GM23248 (cell line): Measurements from ENCODE around the gene HIPK2. TPM values are rescaled to one million over a fixed set of nuclear protein-coding genes. Genes with fewer than 3 reads are reported as not detected.

Source experiments
- DNase-seq: peaks from one replicate; pipeline ENCODE4 v3.0.0-alpha.2; 2015
- H2AFZ ChIP-seq: fragments of 200-600 bp; sonication (generic); 2 replicates; pipeline ENCODE4 v1.6.1; 2016; ENCODE audit warnings: antibody characterized with exemption
- H3F3A ChIP-seq: fragments of 200-600 bp; sonication (generic); 2 replicates; pipeline ENCODE4 v1.6.1; 2016; ENCODE audit warnings: mild to moderate bottlenecking, antibody characterized with exemption, mixed run types; ENCODE audit not compliant: insufficient read depth
- H3K27ac ChIP-seq: fragments of 200-600 bp; sonication (generic); 2 replicates; pipeline ENCODE4 v1.5.1; 2016; ENCODE audit warnings: mild to moderate bottlenecking
- H3K27me3 ChIP-seq: fragments of 200-600 bp; sonication (generic); replicated peaks from 2 replicates; pipeline ENCODE4 v1.6.1; 2016; ENCODE audit warnings: mild to moderate bottlenecking; ENCODE audit not compliant: insufficient read depth
- H3K36me3 ChIP-seq: fragments of 200-600 bp; sonication (generic); 2 replicates; pipeline ENCODE4 v1.6.1; 2016; ENCODE audit warnings: low read depth, mild to moderate bottlenecking
- H3K4me1 ChIP-seq: fragments of 200-600 bp; sonication (generic); 2 replicates; pipeline ENCODE4 v1.6.1; 2016; ENCODE audit warnings: mild to moderate bottlenecking; ENCODE audit not compliant: insufficient read depth
- H3K4me2 ChIP-seq: fragments of 200-600 bp; sonication (generic); one replicate; pipeline ENCODE4 v1.6.1; 2016; ENCODE audit warnings: mild to moderate bottlenecking; ENCODE audit not compliant: unreplicated experiment
- H3K4me3 ChIP-seq: fragments of 200-600 bp; sonication (generic); 2 replicates; pipeline ENCODE4 v1.5.1; 2016; ENCODE audit warnings: mild to moderate bottlenecking
- H3K79me2 ChIP-seq: fragments of 200-600 bp; sonication (generic); 2 replicates; pipeline ENCODE4 v1.6.1; 2016; ENCODE audit warnings: mild to moderate bottlenecking; ENCODE audit not compliant: insufficient read depth
- H3K9ac ChIP-seq: fragments of 200-600 bp; sonication (generic); 2 replicates; pipeline ENCODE4 v1.6.1; 2016; ENCODE audit warnings: mild to moderate bottlenecking
- H3K9me2 ChIP-seq: fragments of 200-600 bp; sonication (generic); 2 replicates; pipeline ENCODE4 v1.6.1; 2016; ENCODE audit warnings: mixed run types, mild to moderate bottlenecking, moderate library complexity; ENCODE audit not compliant: insufficient read depth
- H3K9me3 ChIP-seq: fragments of 200-600 bp; sonication (generic); one replicate; pipeline ENCODE4 v1.6.1; 2017; ENCODE audit warnings: low read depth
- H4K20me1 ChIP-seq: fragments of 200-600 bp; sonication (generic); 2 replicates; pipeline ENCODE4 v1.6.0; 2016; ENCODE audit not compliant: insufficient read depth
- EZH2 ChIP-seq: fragments of 200-600 bp; sonication (generic); IDR thresholded peaks from 2 replicates; pipeline ENCODE4 v1.6.1; 2018; ENCODE audit warnings: antibody characterized with exemption, mild to moderate bottlenecking; ENCODE audit not compliant: insufficient read depth, poor library complexity, severe bottlenecking
- EZH2phosphoT487 ChIP-seq: fragments of 200-600 bp; sonication (generic); IDR thresholded peaks from 2 replicates; pipeline ENCODE4 v1.6.1; 2018; ENCODE audit warnings: antibody characterized with exemption, moderate library complexity, mild to moderate bottlenecking, low read depth; ENCODE audit not compliant: insufficient read depth
- WGBS, 2 experiments: methylation state at CpG; one replicate each; pipeline ENCODE4 v1.1.6; 2015 to 2017; ENCODE audit warnings: low lambda C conversion rate in 2 of 2, low coverage in 1 of 2; ENCODE audit errors: missing lambda C conversion rate in 2 of 2; 5-methylcytosine and 5-hydroxymethylcytosine counted together
- in situ Hi-C: fragments of 300-500 bp; cut with MboI; formaldehyde crosslinking; loops from 2 replicates; pipeline ENCODE4 v1.15.0; 2020
- polyA plus RNA-seq: library from polyadenylated mRNA; unstranded; fragments of >200 nt; fragmentation: Nextera tagmentation; extraction: Ambion mirVana; gene quantifications from 2 replicates; pipeline ENCODE4 v1.2.1, GENCODE V29; 2016
- total RNA-seq: library from RNA; depleted of rRNA; stranded (reverse); fragments of >200 nt; shearing (Covaris generic); gene quantifications from 2 replicates; pipeline ENCODE4 v1.2.3, GENCODE V29; 2014

HIPK2 gene
- total and polyA plus RNA-seq, 2 experiments from 2014 or later: 4.7 to 7.9 TPM

GRCh38 chr7:139658908-139659675 lies 118.7 kb downstream of the HIPK2 start:
- Histone ChIP-seq H3K79me2 (peaks cover 91% of the 10 kb centered on the region), H3K4me1 (no peaks in the 10 kb centered on the region), H3K9ac (no peak overlapping the region), H3K4me2 (no peak overlapping the region), H3K9me3 (no peaks in the 10 kb centered on the region), H3K27me3 (no peaks in the 10 kb centered on the region), H3F3A (no peaks in the 10 kb centered on the region), H2AFZ (no peak overlapping the region), H3K36me3 (no peaks in the 10 kb centered on the region), H3K9me2 (no peaks in the 10 kb centered on the region), H3K4me3 (no peak overlapping the region), H4K20me1 (no peaks in the 10 kb centered on the region), H3K27ac (no peak overlapping the region)
- in situ Hi-C loops: no loop called here
- 93 to 94% methylated on average over 14 of the region's 14 CpGs for WGBS, 2 experiments
- TF ChIP-seq EZH2phosphoT487 (no peak), EZH2 (no peak)
- DNase-seq: no peak

GRCh38 chr7:139658296-139658695 lies 119.5 kb downstream of the HIPK2 start:
- H4K20me1 ChIP-seq: no peaks in the 10 kb centered on the region

GRCh38 chr7:139657725-139658124 lies 120.1 kb downstream of the HIPK2 start:
- whole genome bisulfite sequencing, 2 experiments: 94 to 100% methylated on average over 1 of the region's 1 CpG
- Histone ChIP-seq H3K79me2 (peaks cover 83% of the 10 kb centered on the region), H2AFZ (no peak overlapping the region)

More at GRCh38 chr7:139658296-139658695, 119.5 kb downstream of the HIPK2 start:
- Histone ChIP-seq H3K27me3 (no peaks in the 10 kb centered on the region), H3K4me2 (no peak overlapping the region), H3K4me3 (no peak overlapping the region), H3K27ac (no peak overlapping the region), H3F3A (no peaks in the 10 kb centered on the region), H2AFZ (no peak overlapping the region), H3K9me3 (no peaks in the 10 kb centered on the region), H3K79me2 (peaks cover 89% of the 10 kb centered on the region), H3K9me2 (no peaks in the 10 kb centered on the region), H3K9ac (no peak overlapping the region), H3K4me1 (no peaks in the 10 kb centered on the region), H3K36me3 (no peaks in the 10 kb centered on the region)
- no peak for DNase-seq
- WGBS, 2 experiments: 93 to 94% methylated on average over 3 of the region's 3 CpGs
- no peak for TF ChIP-seq EZH2phosphoT487
- TF ChIP-seq EZH2: no peak
- in situ Hi-C loops: no loop called here

GRCh38 chr7:139656387-139656786 lies 121.4 kb downstream of the HIPK2 start:
- no peaks in the 10 kb centered on the region for H3K9me3 ChIP-seq
- no peaks in the 10 kb centered on the region for H3K9me2 ChIP-seq
- TF ChIP-seq EZH2phosphoT487 (no peak), EZH2 (no peak)
- H4K20me1 ChIP-seq: no peaks in the 10 kb centered on the region
- no peak for DNase-seq
- no peaks in the 10 kb centered on the region for H3K36me3 ChIP-seq
- no peak overlapping the region for H3K27ac ChIP-seq
- H3K4me2 ChIP-seq: no peak overlapping the region
- H3F3A ChIP-seq: no peaks in the 10 kb centered on the region
- H3K4me3 ChIP-seq: no peak overlapping the region
- H3K79me2 ChIP-seq: peaks cover 72% of the 10 kb centered on the region
- WGBS, 2 experiments: 92 to 97% methylated on average over 6 of the region's 6 CpGs
- no peaks in the 10 kb centered on the region for H3K27me3 ChIP-seq
- H2AFZ ChIP-seq: no peak overlapping the region
- no peak overlapping the region for H3K9ac ChIP-seq
- in situ Hi-C loops: no loop called here
- no peaks in the 10 kb centered on the region for H3K4me1 ChIP-seq

More at GRCh38 chr7:139657725-139658124, 120.1 kb downstream of the HIPK2 start:
- Histone ChIP-seq H3F3A (no peaks in the 10 kb centered on the region), H3K27me3 (no peaks in the 10 kb centered on the region), H3K4me3 (no peak overlapping the region), H3K9me3 (no peaks in the 10 kb centered on the region), H4K20me1 (no peaks in the 10 kb centered on the region), H3K9ac (no peak overlapping the region), H3K4me2 (no peak overlapping the region), H3K27ac (no peak overlapping the region), H3K4me1 (no peaks in the 10 kb centered on the region), H3K9me2 (no peaks in the 10 kb centered on the region), H3K36me3 (no peaks in the 10 kb centered on the region)
- no peak for DNase-seq
- in situ Hi-C loops: no loop called here
- TF ChIP-seq EZH2phosphoT487 (no peak), EZH2 (no peak)
